ENCODE results near the gene GPR84. TPM values are rescaled to one million over a fixed set of nuclear protein-coding genes. Genes with fewer than 3 reads are reported as not detected.

GPR84 gene
- polyA plus RNA-seq, 1 of the 3 experiments (the other 2 are of a cell fraction) = 0.03 TPM

DNA sequence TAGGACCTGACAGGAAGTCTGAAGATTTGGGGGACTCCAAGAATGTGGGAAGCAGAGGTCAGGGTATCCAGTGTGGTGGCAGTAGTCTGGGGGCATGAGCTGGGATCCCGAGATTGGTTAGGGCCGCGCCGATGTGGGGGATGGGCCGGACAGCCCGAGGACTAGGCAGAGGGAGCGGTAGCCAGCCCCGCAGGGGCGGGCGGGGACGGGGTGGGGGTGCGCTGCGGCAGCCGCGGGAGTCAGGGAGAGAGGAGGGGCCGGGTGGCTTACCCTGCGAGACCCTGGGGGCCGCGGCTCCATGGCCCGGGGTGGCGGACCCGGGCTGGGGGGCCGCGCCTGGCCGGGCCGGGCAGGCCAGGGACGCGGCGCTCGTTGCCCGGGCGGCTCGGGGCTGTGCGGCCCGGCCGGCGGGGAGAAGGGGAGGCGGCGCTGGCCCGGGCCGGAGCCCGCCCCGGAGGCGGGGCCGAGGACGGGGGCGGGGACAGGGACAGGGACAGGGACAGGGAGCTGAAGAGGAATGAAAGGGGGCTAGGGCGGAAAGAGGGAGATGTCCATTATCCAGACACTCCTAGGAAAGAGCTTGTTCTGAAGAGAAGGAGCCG lies 14.6 kb upstream of the GPR84 start:
- TF ChIP-seq NRF1 (IDR thresholded peaks at IDR 0.05; ENCODE audit: low read depth, low read length) (no peak), TCF12 (IDR thresholded peaks at IDR 0.05) (no peak), SIN3A (IDR thresholded peaks at IDR 0.05; ENCODE audit: borderline replicate concordance, low read depth, low read length) (no peak), CHD2 (IDR thresholded peaks at IDR 0.05; ENCODE audit: low read length, partially characterized antibody) (no peak)
- TF ChIP-seq, protein P1, sequence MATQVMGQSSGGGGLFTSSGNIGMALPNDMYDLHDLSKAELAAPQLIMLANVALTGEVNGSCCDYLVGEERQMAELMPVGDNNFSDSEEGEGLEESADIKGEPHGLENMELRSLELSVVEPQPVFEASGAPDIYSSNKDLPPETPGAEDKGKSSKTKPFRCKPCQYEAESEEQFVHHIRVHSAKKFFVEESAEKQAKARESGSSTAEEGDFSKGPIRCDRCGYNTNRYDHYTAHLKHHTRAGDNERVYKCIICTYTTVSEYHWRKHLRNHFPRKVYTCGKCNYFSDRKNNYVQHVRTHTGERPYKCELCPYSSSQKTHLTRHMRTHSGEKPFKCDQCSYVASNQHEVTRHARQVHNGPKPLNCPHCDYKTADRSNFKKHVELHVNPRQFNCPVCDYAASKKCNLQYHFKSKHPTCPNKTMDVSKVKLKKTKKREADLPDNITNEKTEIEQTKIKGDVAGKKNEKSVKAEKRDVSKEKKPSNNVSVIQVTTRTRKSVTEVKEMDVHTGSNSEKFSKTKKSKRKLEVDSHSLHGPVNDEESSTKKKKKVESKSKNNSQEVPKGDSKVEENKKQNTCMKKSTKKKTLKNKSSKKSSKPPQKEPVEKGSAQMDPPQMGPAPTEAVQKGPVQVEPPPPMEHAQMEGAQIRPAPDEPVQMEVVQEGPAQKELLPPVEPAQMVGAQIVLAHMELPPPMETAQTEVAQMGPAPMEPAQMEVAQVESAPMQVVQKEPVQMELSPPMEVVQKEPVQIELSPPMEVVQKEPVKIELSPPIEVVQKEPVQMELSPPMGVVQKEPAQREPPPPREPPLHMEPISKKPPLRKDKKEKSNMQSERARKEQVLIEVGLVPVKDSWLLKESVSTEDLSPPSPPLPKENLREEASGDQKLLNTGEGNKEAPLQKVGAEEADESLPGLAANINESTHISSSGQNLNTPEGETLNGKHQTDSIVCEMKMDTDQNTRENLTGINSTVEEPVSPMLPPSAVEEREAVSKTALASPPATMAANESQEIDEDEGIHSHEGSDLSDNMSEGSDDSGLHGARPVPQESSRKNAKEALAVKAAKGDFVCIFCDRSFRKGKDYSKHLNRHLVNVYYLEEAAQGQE (IDR thresholded peaks at IDR 0.05; ENCODE audit: low read depth, low read length) = no peak
- TF ChIP-seq, protein P2, sequence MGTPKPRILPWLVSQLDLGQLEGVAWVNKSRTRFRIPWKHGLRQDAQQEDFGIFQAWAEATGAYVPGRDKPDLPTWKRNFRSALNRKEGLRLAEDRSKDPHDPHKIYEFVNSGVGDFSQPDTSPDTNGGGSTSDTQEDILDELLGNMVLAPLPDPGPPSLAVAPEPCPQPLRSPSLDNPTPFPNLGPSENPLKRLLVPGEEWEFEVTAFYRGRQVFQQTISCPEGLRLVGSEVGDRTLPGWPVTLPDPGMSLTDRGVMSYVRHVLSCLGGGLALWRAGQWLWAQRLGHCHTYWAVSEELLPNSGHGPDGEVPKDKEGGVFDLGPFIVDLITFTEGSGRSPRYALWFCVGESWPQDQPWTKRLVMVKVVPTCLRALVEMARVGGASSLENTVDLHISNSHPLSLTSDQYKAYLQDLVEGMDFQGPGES (IDR thresholded peaks at IDR 0.05; ENCODE audit: low read depth, low read length) = no peak
- peak overlapping the region in 1 of 2 experiments; percentile 60; a peak in 3 of 4 replicates for H3K27ac ChIP-seq (ENCODE audit: low read depth in 2 of 2, low read length in 1 of 2)
- peak; percentile 93 for DNase-seq
- H3K27me3 ChIP-seq (ENCODE audit: insufficient read depth) = no peaks in the 10 kb centered on the region
- peak overlapping the region; percentile 54 to 63 for H3K4me3 ChIP-seq (ENCODE audit: low read depth in 2 of 2, low read length in 1 of 2)
- ChIA-PET POLR2A (interaction anchor here (0.8 to 1.2 kb wide), 5 partner anchors 8 to 99 kb away, joined by 3 to 4 read pairs (median 3); partner anchors contain the start of genes CBX5 and HNRNPA1), CTCF (interaction anchor here (0.7 to 11.1 kb wide), 70 partner anchors 8 to 689 kb away, joined by 3 to 118 read pairs (median 6); partner anchors contain the start of genes COPZ1, HNRNPA1, HOXC10 and HOXC12)
- peak overlapping the region; percentile 87 for H3K4me2 ChIP-seq
- H3K9me2 ChIP-seq = no peaks in the 10 kb centered on the region
- peak overlapping the region; percentile 52; the same call in 1 of the 2 replicates for H3K9ac ChIP-seq
- H3K9me3 ChIP-seq = no peaks in the 10 kb centered on the region
- H3K79me2 ChIP-seq (ENCODE audit: insufficient read depth) = no peaks in the 10 kb centered on the region
- WGBS (ENCODE audit: low lambda C conversion rate) = 4% methylated on average over 9 of the region's 49 CpGs
- peaks cover 0 to 30% of the 10 kb centered on the region in 2 experiments; a peak in 1 of 4 replicates for H3K4me1 ChIP-seq (ENCODE audit: control insufficient read depth in 1 of 2, insufficient read depth in 2 of 2, low read depth in 1 of 2, low read length in 1 of 2)
- H4K20me1 ChIP-seq (ENCODE audit: insufficient read depth) = no peaks in the 10 kb centered on the region
- peak overlapping the region; percentile 84; the same call in 1 of the 2 replicates for H2AFZ ChIP-seq (ENCODE audit: low read depth)
- H3F3A ChIP-seq (replicated peaks; ENCODE audit: insufficient read depth) = peaks cover 6% of the 10 kb centered on the region
- no peaks in the 10 kb centered on the region for H3K36me3 ChIP-seq (replicated peaks in 1 of 2; ENCODE audit: control insufficient read depth in 1 of 2, insufficient read depth in 2 of 2, low read length in 1 of 2)

DNA sequence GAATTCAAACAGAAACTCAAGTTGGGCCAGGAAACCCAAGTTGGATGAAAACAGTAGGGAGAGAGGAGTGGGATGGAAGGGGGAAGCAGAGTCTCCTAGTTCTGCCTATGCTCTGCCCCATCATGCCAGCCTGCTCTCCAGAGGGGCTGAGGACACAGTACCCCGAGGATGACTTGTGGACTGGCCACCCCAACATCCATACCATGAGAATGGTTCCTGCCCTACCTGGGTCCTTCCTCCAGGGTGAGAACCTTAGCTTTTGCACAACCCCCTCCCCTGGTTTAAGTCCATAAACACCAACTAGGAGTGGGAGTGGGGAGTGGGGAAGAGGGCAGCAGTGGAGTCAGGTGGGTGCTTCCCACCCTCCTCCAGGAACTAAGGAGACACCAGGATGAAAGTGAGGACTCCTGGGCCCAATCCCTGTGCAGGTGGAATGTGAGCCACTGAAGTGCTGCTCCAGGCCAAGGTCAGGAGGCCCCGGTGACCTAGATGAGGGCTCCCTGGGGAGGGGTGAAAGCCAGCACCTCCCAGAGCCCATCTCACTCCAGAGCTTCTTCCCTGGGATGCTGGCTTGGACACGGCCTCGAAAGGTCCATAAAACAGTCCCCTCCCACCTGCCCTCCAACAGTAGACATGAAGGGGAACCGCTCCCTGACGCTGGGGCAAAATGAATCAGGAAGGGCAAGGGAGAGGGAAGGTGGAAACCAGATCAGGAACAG lies 13.7 kb upstream of the GPR84 start:
- Histone ChIP-seq H3K36me3 (replicated peaks in 1 of 2; ENCODE audit: control insufficient read depth in 1 of 2, insufficient read depth in 2 of 2, low read length in 1 of 2) (no peaks in the 10 kb centered on the region), H3K9me2 (no peaks in the 10 kb centered on the region), H3K4me3 (ENCODE audit: low read depth in 2 of 2, low read length in 1 of 2) (no peak overlapping the region), H3K27me3 (ENCODE audit: insufficient read depth) (no peaks in the 10 kb centered on the region), H2AFZ (ENCODE audit: low read depth) (no peak overlapping the region), H3K4me1 (ENCODE audit: control insufficient read depth in 1 of 2, insufficient read depth in 2 of 2, low read depth in 1 of 2, low read length in 1 of 2) (peaks cover 0 to 32% of the 10 kb centered on the region in 2 experiments; a peak in 1 of 4 replicates), H3F3A (replicated peaks; ENCODE audit: insufficient read depth) (peaks cover 6% of the 10 kb centered on the region), H3K4me2 (peak overlapping the region; percentile 87), H3K9me3 (no peaks in the 10 kb centered on the region), H3K27ac (ENCODE audit: low read depth in 2 of 2, low read length in 1 of 2) (no peak overlapping the region), H4K20me1 (ENCODE audit: insufficient read depth) (no peaks in the 10 kb centered on the region), H3K9ac (no peak overlapping the region), H3K79me2 (ENCODE audit: insufficient read depth) (no peaks in the 10 kb centered on the region)
- DNase-seq = no peak
- no peak for TF ChIP-seq TAF1 (IDR thresholded peaks at IDR 0.05; ENCODE audit: borderline replicate concordance, low read depth, low read length)
- TF ChIP-seq EZH2phosphoT487 (IDR thresholded peaks at IDR 0.05; ENCODE audit: borderline replicate concordance, low read depth) = no peak
- TF ChIP-seq, protein P3, sequence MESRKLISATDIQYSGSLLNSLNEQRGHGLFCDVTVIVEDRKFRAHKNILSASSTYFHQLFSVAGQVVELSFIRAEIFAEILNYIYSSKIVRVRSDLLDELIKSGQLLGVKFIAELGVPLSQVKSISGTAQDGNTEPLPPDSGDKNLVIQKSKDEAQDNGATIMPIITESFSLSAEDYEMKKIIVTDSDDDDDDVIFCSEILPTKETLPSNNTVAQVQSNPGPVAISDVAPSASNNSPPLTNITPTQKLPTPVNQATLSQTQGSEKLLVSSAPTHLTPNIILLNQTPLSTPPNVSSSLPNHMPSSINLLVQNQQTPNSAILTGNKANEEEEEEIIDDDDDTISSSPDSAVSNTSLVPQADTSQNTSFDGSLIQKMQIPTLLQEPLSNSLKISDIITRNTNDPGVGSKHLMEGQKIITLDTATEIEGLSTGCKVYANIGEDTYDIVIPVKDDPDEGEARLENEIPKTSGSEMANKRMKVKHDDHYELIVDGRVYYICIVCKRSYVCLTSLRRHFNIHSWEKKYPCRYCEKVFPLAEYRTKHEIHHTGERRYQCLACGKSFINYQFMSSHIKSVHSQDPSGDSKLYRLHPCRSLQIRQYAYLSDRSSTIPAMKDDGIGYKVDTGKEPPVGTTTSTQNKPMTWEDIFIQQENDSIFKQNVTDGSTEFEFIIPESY (IDR thresholded peaks at IDR 0.05; ENCODE audit: borderline replicate concordance, low read depth) = no peak
- TF ChIP-seq ELF1 (IDR thresholded peaks at IDR 0.05) = no peak
- no peak for TF ChIP-seq MXI1 (IDR thresholded peaks at IDR 0.05; ENCODE audit: low read depth, low read length)
- no peak for TF ChIP-seq NFIC (IDR thresholded peaks at IDR 0.05; ENCODE audit: borderline replicate concordance)
- no peak for TF ChIP-seq TEAD4 (IDR thresholded peaks at IDR 0.05; ENCODE audit: borderline replicate concordance, insufficient read depth)
- no peak for TF ChIP-seq GABPA (IDR thresholded peaks at IDR 0.05; ENCODE audit: low read depth)
- TF ChIP-seq FOXM1 (IDR thresholded peaks at IDR 0.05; ENCODE audit: low read depth) = no peak
- no peak for TF ChIP-seq SMC3 (IDR thresholded peaks at IDR 0.05; ENCODE audit: low read depth, low read length)
- ChIA-PET POLR2A (no interaction called here), CTCF (interaction anchor here (1.5 to 11.1 kb wide), 16 partner anchors 7 to 393 kb away, joined by 4 to 118 read pairs (median 18); partner anchors contain the start of gene HOXC10)
- 75% methylated on average over 4 of the region's 6 CpGs for WGBS (ENCODE audit: low lambda C conversion rate)
